Tibial artery (tissue), 4 donors: Measurements from ENCODE around the gene ADGRL2.

Source experiments
- DNase-seq, 2 donors: peaks; one replicate each; pipeline ENCODE4 v3.0.0-alpha.2; 2019
- H3K27ac ChIP-seq, 2 donors: fragments of 200-600 bp; sonication (generic) in 1 of 2; 1 replicate in 1 of 2; 2 replicates in 1 of 2; pipeline ENCODE4 v1.5.1; 2018 to 2019; ENCODE audit warnings: mild to moderate bottlenecking in 1 of 2
- H3K27me3 ChIP-seq, 2 donors: fragments of 200-600 bp; sonication (generic) in 1 of 2; one replicate each; pipeline versions ENCODE4 v1.5.1 to v1.6.0; 2016 to 2019
- H3K36me3 ChIP-seq, 3 donors: fragments of 200-600 bp; sonication (generic) in 2 of 3; one replicate each; pipeline ENCODE4 v1.5.1; 2016 to 2019; ENCODE audit warnings: mild to moderate bottlenecking in 2 of 3
- H3K4me1 ChIP-seq, 4 donors: fragments of 200-600 bp; sonication (generic) in 2 of 4; 1 replicate in 3 of 4; 2 replicates in 1 of 4; pipeline ENCODE4 v1.5.1; 2016 to 2019
- H3K4me3 ChIP-seq, 2 donors: fragments of 200-600 bp; sonication (generic) in 1 of 2; 1 replicate in 1 of 2; 2 replicates in 1 of 2; pipeline ENCODE4 v1.5.1; 2018 to 2019; ENCODE audit warnings: mild to moderate bottlenecking in 2 of 2
- H3K9me3 ChIP-seq, 3 donors: fragments of 200-600 bp; sonication (generic) in 1 of 3; one replicate each; pipeline ENCODE4 v1.5.1; 2016 to 2019
- intact Hi-C: fragments of 100-400 bp; cut with DNase I; formaldehyde crosslinking; loops from one replicate; pipeline ENCODE4 v1.15.0; 2023; ENCODE audit warnings: low total_unique reads
- TF ChIP-seq, protein P1 (sequence below), 2 experiments: fragments of 200-600 bp in 1 of 2; fragments of 450-650 bp in 1 of 2; IDR thresholded peaks; one replicate each; pipeline ENCODE4 v1.5.1; 2017 to 2019; ENCODE audit warnings: antibody characterized with exemption in 2 of 2, mild to moderate bottlenecking in 1 of 2, moderate library complexity in 1 of 2

Gene ADGRL2

DNA sequence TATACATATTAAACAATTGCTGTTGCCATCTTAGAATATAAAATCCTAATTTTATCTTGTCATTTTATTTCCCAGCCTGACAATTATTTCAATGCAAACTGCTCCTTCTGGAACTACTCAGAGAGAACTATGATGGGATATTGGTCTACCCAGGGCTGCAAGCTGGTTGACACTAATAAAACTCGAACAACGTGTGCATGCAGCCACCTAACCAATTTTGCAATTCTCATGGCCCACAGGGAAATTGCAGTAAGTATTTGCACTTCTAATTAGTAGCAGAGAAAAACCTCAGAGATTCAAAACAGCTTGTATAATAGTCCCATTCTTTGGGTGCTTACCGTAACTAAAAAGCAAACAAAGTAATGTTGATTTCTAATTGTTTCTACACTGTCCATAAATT is 167.2 kb downstream of the ADGRL2 start:
- TF ChIP-seq, protein P1, sequence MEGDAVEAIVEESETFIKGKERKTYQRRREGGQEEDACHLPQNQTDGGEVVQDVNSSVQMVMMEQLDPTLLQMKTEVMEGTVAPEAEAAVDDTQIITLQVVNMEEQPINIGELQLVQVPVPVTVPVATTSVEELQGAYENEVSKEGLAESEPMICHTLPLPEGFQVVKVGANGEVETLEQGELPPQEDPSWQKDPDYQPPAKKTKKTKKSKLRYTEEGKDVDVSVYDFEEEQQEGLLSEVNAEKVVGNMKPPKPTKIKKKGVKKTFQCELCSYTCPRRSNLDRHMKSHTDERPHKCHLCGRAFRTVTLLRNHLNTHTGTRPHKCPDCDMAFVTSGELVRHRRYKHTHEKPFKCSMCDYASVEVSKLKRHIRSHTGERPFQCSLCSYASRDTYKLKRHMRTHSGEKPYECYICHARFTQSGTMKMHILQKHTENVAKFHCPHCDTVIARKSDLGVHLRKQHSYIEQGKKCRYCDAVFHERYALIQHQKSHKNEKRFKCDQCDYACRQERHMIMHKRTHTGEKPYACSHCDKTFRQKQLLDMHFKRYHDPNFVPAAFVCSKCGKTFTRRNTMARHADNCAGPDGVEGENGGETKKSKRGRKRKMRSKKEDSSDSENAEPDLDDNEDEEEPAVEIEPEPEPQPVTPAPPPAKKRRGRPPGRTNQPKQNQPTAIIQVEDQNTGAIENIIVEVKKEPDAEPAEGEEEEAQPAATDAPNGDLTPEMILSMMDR (IDR thresholded peaks at IDR 0.05): no peak
- no peak overlapping the region for H3K4me3 ChIP-seq
- H3K27me3 ChIP-seq: no peaks in the 10 kb centered on the region
- no peaks in the 10 kb centered on the region for H3K9me3 ChIP-seq
- H3K36me3 ChIP-seq: peaks cover 16 to 33% (median 24%) of the 10 kb centered on the region in 3 donors
- intact Hi-C loops: no loop called here
- no peak overlapping the region for H3K27ac ChIP-seq
- H3K4me1 ChIP-seq: peaks cover 0 to 5% (median 0%) of the 10 kb centered on the region in 4 donors
- no peak for DNase-seq

DNA sequence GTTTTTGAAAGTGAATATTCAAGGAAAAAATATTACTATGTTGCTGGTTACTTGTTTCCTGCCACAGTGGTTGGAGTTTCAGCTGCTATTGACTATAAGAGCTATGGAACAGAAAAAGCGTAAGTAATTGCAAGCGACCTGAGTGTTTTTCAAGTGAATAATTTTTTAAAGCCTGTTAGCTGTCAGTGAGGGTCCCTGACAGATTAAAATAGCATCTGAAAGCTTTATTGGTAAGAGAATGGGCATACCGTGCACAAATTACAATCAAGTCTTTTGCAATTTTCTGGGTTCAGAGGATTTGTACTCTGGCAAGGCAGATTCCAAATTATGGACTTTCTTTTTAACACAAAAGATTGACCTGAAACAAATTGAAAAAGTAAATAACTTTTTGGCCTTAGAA is 169.7 kb downstream of the ADGRL2 start:
- Histone ChIP-seq H3K27me3 (no peaks in the 10 kb centered on the region), H3K9me3 (no peaks in the 10 kb centered on the region), H3K36me3 (peaks cover 21 to 38% (median 34%) of the 10 kb centered on the region in 3 donors), H3K4me3 (no peak overlapping the region), H3K27ac (no peak overlapping the region), H3K4me1 (peaks cover 0 to under 1% (median 0%) of the 10 kb centered on the region in 4 donors)
- no peak for DNase-seq
- intact Hi-C loops: no loop called here
- TF ChIP-seq, protein P1 (IDR thresholded peaks at IDR 0.05): no peak

DNA sequence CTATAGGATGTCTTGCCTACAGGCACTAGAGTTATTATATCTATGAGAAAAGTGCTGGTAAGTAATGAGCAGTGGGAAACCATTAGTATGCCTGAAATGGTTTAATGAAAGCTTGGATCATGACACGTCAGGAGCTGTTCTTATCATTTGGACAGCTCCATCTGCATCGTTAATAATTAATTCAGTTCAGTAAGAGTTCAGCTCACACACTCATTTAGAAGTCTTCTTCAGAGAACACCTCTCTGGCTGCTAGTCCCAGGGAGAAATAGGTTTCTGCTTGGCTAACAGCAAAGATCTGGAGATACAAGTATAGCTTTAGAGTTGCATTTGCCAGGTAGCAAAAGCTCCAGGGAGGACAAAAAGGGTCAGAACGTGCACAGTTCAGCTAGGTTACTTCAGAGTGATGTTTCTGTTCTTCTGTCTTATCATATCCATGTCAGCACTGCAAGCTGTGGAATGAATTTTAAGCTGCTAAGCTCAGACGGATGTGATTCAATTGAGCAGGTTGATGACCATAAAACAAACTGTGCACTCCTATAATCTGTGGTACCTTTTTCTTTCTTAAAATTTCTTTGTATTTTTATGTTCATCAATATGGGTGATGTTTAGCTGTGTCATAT is 173.6 kb downstream of the ADGRL2 start:
- H3K9me3 ChIP-seq: no peaks in the 10 kb centered on the region
- no peak for DNase-seq
- TF ChIP-seq, protein P1 (IDR thresholded peaks at IDR 0.05): no peak
- H3K4me1 ChIP-seq: peaks cover 0 to 8% (median 0%) of the 10 kb centered on the region in 4 donors
- intact Hi-C loops: no loop called here
- H3K36me3 ChIP-seq: peaks cover 8 to 24% (median 14%) of the 10 kb centered on the region in 3 donors
- no peak overlapping the region for H3K4me3 ChIP-seq
- no peaks in the 10 kb centered on the region for H3K27me3 ChIP-seq
- no peak overlapping the region for H3K27ac ChIP-seq

DNA sequence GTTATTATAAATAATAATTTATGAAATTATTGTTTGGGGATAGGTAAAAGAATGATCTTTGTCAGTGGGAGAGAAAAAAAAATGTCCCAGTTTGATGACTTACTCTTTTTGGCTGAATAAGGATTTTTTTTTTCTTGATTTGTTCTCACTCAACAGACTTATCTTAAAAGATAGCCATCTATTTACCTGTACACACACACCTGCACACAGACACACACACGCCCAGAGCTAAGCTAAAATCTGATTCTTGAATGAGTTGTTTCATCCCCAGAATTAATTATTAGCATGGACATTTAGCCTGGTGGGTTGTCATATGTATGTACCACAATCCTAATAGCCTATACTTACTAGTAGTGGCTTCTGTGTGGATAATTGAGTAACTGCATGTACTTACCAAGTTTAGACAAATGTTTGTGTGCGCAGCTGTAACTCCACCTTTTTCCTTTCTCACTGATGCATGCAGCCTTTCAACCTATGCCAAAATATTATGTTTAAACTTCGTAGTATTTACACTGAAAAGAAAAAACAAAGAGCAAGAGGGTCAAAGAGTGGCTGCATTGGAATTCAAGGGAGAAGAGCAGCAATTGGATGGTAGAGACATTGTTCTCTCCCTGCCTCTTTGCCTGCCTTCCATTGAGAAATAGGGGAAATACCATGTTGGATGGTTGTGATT is 174.3 kb downstream of the ADGRL2 start:
- peaks cover 0 to 8% (median 0%) of the 10 kb centered on the region in 4 donors for H3K4me1 ChIP-seq
- TF ChIP-seq, protein P1 (IDR thresholded peaks at IDR 0.05): no peak
- intact Hi-C loops: no loop called here
- H3K27ac ChIP-seq: no peak overlapping the region
- no peak overlapping the region for H3K4me3 ChIP-seq
- peaks cover 5 to 18% (median 13%) of the 10 kb centered on the region in 3 donors for H3K36me3 ChIP-seq
- H3K27me3 ChIP-seq: no peaks in the 10 kb centered on the region
- DNase-seq: no peak
- no peaks in the 10 kb centered on the region for H3K9me3 ChIP-seq

DNA sequence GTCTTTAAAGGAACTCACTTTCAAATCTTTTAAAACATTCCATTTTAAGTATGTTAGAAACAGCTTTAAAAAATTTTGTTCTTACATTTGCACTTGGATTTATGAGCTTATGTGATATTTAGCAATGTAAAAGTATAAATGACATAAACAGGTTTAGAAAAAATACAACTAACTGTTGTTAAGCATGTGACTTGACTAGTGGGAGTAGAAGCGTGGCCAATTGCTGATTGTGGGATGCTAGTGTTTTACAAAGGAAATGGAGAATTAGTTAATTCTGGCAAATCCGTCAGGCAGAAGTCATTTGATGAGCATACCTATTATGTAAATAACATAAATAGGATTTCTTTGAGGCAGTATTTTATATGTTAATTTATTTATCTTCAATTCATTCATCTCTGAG is 175.8 kb downstream of the ADGRL2 start:
- Histone ChIP-seq H3K27ac (no peak overlapping the region), H3K9me3 (no peaks in the 10 kb centered on the region), H3K27me3 (no peaks in the 10 kb centered on the region), H3K36me3 (peaks cover 9 to 18% (median 13%) of the 10 kb centered on the region in 3 donors), H3K4me1 (peaks cover 0 to 8% (median 0%) of the 10 kb centered on the region in 4 donors), H3K4me3 (no peak overlapping the region)
- intact Hi-C loops: no loop called here
- DNase-seq: no peak
- TF ChIP-seq, protein P1 (IDR thresholded peaks at IDR 0.05): no peak
